ENCODE results near the gene SRRM3. TPM values are rescaled to one million over a fixed set of nuclear protein-coding genes. Genes with fewer than 3 reads are reported as not detected.
A peak's percentile ranks its signal among the peaks of the same experiment; 100 is the strongest.

SRRM3 gene
- total RNA-seq, 1 donor from 2014 or later, result 2.2 TPM

- Histone ChIP-seq H4K20me1 (ENCODE audit: low read depth) (peaks cover 9% of the 10 kb centered on the region), H2AFZ (replicated peaks) (peak overlapping the region; percentile 90), H3K9me3 (ENCODE audit: low read depth) (no peaks in the 10 kb centered on the region), H3K4me3 (peak overlapping the region; percentile 76), H3K27me3 (peaks cover 72% of the 10 kb centered on the region), H3K27ac (no peak overlapping the region), H3K36me3 (no peaks in the 10 kb centered on the region), H3K79me2 (ENCODE audit: low read depth) (no peaks in the 10 kb centered on the region), H3K4me2 (peak overlapping the region; percentile 92), H3K9ac (no peak overlapping the region), H3K4me1 (peaks cover 8% of the 10 kb centered on the region), H3F3A (ENCODE audit: low read depth) (peaks cover 23% of the 10 kb centered on the region)
- Mint-ChIP-seq H3K9me3 (no peaks in the 10 kb centered on the region), H3K27ac (no peak overlapping the region), H3K27me3 (ENCODE audit: insufficient read depth, low read depth) (peaks cover 44% of the 10 kb centered on the region), H3K4me3 (peak overlapping the region; percentile 86), H3K4me1 (peaks cover 21% of the 10 kb centered on the region), H3K36me3 (no peaks in the 10 kb centered on the region)
- peak; percentile 77 for DNase-seq (ENCODE audit: low spot score)
- TF ChIP-seq CTCF (IDR thresholded peaks at IDR 0.05) (no peak), EZH2phosphoT487 (IDR thresholded peaks at IDR 0.05) (no peak)
Observed at GRCh38 chr7:76282344-76283253, 80.9 kb downstream of the SRRM3 start.

GRCh38 chr7:76283254-76284159 is 81.8 kb downstream of the SRRM3 start:
- Mint-ChIP-seq H3K9me3 (no peaks in the 10 kb centered on the region), H3K27ac (no peak overlapping the region), H3K4me3 (peak overlapping the region; percentile 83), H3K4me1 (peaks cover 21% of the 10 kb centered on the region), H3K27me3 (ENCODE audit: insufficient read depth, low read depth) (peaks cover 41% of the 10 kb centered on the region), H3K36me3 (no peaks in the 10 kb centered on the region)
- peaks cover 23% of the 10 kb centered on the region for H3F3A ChIP-seq (ENCODE audit: low read depth)
- H2AFZ ChIP-seq (replicated peaks), result peak overlapping the region; percentile 90
- H4K20me1 ChIP-seq (ENCODE audit: low read depth), result peaks cover 9% of the 10 kb centered on the region
- no peaks in the 10 kb centered on the region for H3K79me2 ChIP-seq (ENCODE audit: low read depth)
- H3K9ac ChIP-seq, result no peak overlapping the region
- peaks cover 62% of the 10 kb centered on the region for H3K27me3 ChIP-seq
- no peak overlapping the region for H3K27ac ChIP-seq
- H3K4me3 ChIP-seq, result peak overlapping the region; percentile 76
- TF ChIP-seq EZH2phosphoT487 (IDR thresholded peaks at IDR 0.05) (no peak), CTCF (IDR thresholded peaks at IDR 0.05) (no peak), EZH2 (IDR thresholded peaks at IDR 0.05) (no peak)
- peak; percentile 36 for DNase-seq (ENCODE audit: low spot score)
- H3K4me2 ChIP-seq, result peak overlapping the region; percentile 92
- H3K4me1 ChIP-seq, result peaks cover 8% of the 10 kb centered on the region
- no peaks in the 10 kb centered on the region for H3K36me3 ChIP-seq
- no peaks in the 10 kb centered on the region for H3K9me3 ChIP-seq (ENCODE audit: low read depth)

- H3K27ac ChIP-seq, result no peak overlapping the region
- no peaks in the 10 kb centered on the region for H3K36me3 ChIP-seq
- no peaks in the 10 kb centered on the region for H3K9me3 ChIP-seq (ENCODE audit: low read depth)
- no peak for TF ChIP-seq EZH2 (IDR thresholded peaks at IDR 0.05)
- TF ChIP-seq CTCF (IDR thresholded peaks at IDR 0.05), result no peak
- no peak for TF ChIP-seq EZH2phosphoT487 (IDR thresholded peaks at IDR 0.05)
- peaks cover 19% of the 10 kb centered on the region for H3K4me1 Mint-ChIP-seq
- H2AFZ ChIP-seq (replicated peaks), result no peak overlapping the region
- H3K4me3 ChIP-seq, result no peak overlapping the region
- peaks cover 4% of the 10 kb centered on the region for H3K4me1 ChIP-seq
- no peaks in the 10 kb centered on the region for H3K36me3 Mint-ChIP-seq
- H3F3A ChIP-seq (ENCODE audit: low read depth), result peaks cover 22% of the 10 kb centered on the region
- no peak for DNase-seq (ENCODE audit: low spot score)
- H3K9ac ChIP-seq, result no peak overlapping the region
- H3K27me3 ChIP-seq, result peaks cover 40% of the 10 kb centered on the region
- H3K79me2 ChIP-seq (ENCODE audit: low read depth), result no peaks in the 10 kb centered on the region
- H3K4me2 ChIP-seq, result no peak overlapping the region
- no peak overlapping the region for H3K4me3 Mint-ChIP-seq
- H3K9me3 Mint-ChIP-seq, result no peaks in the 10 kb centered on the region
- H3K27me3 Mint-ChIP-seq (ENCODE audit: insufficient read depth, low read depth), result peaks cover 26% of the 10 kb centered on the region
- no peak overlapping the region for H3K27ac Mint-ChIP-seq
- H4K20me1 ChIP-seq (ENCODE audit: low read depth), result peaks cover 4% of the 10 kb centered on the region
Observed at GRCh38 chr7:76285604-76286374, 84.1 kb downstream of the SRRM3 start.
